H1 (cell line): Measurements from ENCODE around the gene TSEN34. TPM values are rescaled to one million over a fixed set of nuclear protein-coding genes. Genes with fewer than 3 reads are reported as not detected.

ENCODE experiments used
- KDM1A ChIP-seq: fragments of 200-600, 300-600 bp; sonication (generic); IDR thresholded peaks from 2 replicates; pipeline ENCODE4 v1.7.1; 2016; ENCODE audit warnings: mild to moderate bottlenecking, low read length, borderline replicate concordance
- KDM5A ChIP-seq: fragments of 200-600 bp; IDR thresholded peaks from 2 replicates; pipeline ENCODE4 v1.7.1; 2012; ENCODE audit warnings: mild to moderate bottlenecking, low read length, inconsistent platforms, mixed read lengths
- PHF8 ChIP-seq: fragments of 200-600 bp; sonication (generic); conservative IDR thresholded peaks from 2 replicates; pipeline ENCODE4 v1.7.1; 2012; ENCODE audit warnings: low read depth, mild to moderate bottlenecking, inconsistent platforms, low read length, moderate library complexity
- SIN3A ChIP-seq, 2 experiments: IDR thresholded peaks in 1 of 2; conservative IDR thresholded peaks in 1 of 2; 2 replicates each; pipeline ENCODE4 v1.6.1; 2011 to 2012; ENCODE audit warnings: low read length in 2 of 2, improper control_type of control experiment in 1 of 2, low read depth in 1 of 2, mild to moderate bottlenecking in 1 of 2
- polyA plus RNA-seq, 7 experiments: library from polyadenylated mRNA; depleted of rRNA in 3 of 7; stranded (reverse) in 5 of 7; unstranded in 2 of 7; fragments of >200 nt in 5 of 7; fragments of 200-250 nt in 2 of 7; gene quantifications; 1 replicate in 5 of 7; 2 replicates in 1 of 7; 4 replicates in 1 of 7; pipeline versions ENCODE4 v1.2.1 to v1.2.3, GENCODE V29; 2011 to 2013; ENCODE audit warnings: missing spikeins in 2 of 7, mixed read lengths in 2 of 7
- total RNA-seq: library from RNA; stranded (reverse); fragmentation: NEBNext Ultra II Directional; extraction: Animal tissue kit (Norgen Biotek cat#: 25700); gene quantifications from 2 replicates; pipeline ENCODE4 v1.2.1, GENCODE V29; 2021
- TF ChIP-seq, protein P1 (sequence below): IDR thresholded peaks from 2 replicates; pipeline ENCODE4 v1.6.1; 2012; ENCODE audit warnings: inconsistent platforms

The TSEN34 gene
- total and polyA plus RNA-seq, 2 of the 8 experiments (the other 6 are each of a cell fraction or from before 2014, with no cell fraction given), result 22.5 to 52.3 TPM

DNA sequence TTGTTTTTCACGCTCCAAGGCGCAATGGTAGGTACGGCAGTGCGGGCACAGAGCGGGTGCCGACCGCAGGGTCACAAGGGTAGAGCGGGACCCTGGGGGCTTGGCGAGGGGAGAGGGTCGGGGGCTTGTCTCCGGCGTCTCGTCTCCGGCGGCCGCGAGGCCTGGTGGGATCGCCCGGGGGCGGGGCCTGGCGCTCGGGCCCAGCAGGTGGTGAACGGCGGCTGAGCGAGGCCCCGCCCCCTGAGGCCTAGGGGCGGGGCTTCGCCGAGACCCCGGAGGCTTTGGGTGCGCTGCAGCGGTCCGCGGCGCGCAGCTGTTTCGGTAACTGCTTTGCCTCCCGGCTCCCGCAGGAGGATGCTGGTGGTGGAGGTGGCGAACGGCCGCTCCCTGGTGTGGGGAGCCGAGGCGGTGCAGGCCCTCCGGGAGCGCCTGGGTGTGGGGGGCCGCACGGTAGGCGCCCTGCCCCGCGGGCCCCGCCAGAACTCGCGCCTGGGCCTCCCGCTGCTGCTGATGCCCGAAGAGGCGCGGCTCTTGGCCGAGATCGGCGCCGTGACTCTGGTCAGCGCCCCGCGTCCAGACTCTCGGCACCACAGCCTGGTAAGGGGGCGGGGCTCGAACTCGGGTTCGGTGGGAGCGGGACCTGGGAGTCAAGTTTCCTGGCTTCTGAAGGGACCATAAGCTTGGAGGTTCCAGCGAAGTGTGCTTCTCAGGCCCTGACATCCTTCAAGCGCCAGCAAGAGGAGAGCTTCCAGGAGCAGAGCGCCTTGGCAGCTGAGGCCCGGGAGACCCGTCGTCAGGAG lies at the start of gene TSEN34 (continued):
- TF ChIP-seq PHF8, result peak; percentile 81
- peak; percentile 23 to 82; a peak in 2 of 4 replicates for TF ChIP-seq SIN3A (conservative IDR thresholded peaks at IDR 0.05 in 1 of 2, IDR thresholded peaks at IDR 0.05 in 1 of 2; ENCODE audit: low read depth in 1 of 2, low read length in 2 of 2)
- TF ChIP-seq, protein P1, sequence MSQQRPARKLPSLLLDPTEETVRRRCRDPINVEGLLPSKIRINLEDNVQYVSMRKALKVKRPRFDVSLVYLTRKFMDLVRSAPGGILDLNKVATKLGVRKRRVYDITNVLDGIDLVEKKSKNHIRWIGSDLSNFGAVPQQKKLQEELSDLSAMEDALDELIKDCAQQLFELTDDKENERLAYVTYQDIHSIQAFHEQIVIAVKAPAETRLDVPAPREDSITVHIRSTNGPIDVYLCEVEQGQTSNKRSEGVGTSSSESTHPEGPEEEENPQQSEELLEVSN, result 0 out of 2 replicates have a peak, but pooled peaks have one; percentile 3
- TF ChIP-seq KDM1A, result no peak
- TF ChIP-seq KDM5A, result 0 out of 2 replicates have a peak, but pooled peaks have one; percentile 27
